H1 (cell line): Measurements from ENCODE around the gene EVPLL.
"Not testable (repeated sequence)": the region's sequence is repeated elsewhere in the genome, so short reads cannot be mapped to it uniquely, and the experiment has no call there.

Experiments used
- ATF2 ChIP-seq: IDR thresholded peaks from 2 replicates; pipeline ENCODE4 v1.6.1; 2012; ENCODE audit warnings: low read length, inconsistent platforms
- BRCA1 ChIP-seq: IDR thresholded peaks from 2 replicates; pipeline ENCODE4 v1.6.1; 2012; ENCODE audit warnings: low read depth, low read length, improper control_type of control experiment
- CREB1 ChIP-seq: IDR thresholded peaks from 2 replicates; pipeline ENCODE4 v1.6.1; 2012; ENCODE audit warnings: inconsistent platforms
- CTCF ChIP-seq, 3 experiments: IDR thresholded peaks; 1 replicate in 2 of 3; 2 replicates in 1 of 3; pipeline versions ENCODE4 v1.5.1 to v1.6.1; 2011; ENCODE audit warnings: low read length in 3 of 3, mild to moderate bottlenecking in 3 of 3, inconsistent platforms in 2 of 3, low read depth in 1 of 3, moderate library complexity in 1 of 3; ENCODE audit not compliant: insufficient read depth in 1 of 3; ENCODE audit errors: control extremely low read depth in 1 of 3
- EZH2 ChIP-seq: fragments of 200-600 bp; sonication (generic); IDR thresholded peaks from 2 replicates; pipeline ENCODE4 v1.7.1; 2012; ENCODE audit warnings: low read depth, mild to moderate bottlenecking, moderate library complexity, low read length, inconsistent platforms; ENCODE audit not compliant: severe bottlenecking
- JUN ChIP-seq: IDR thresholded peaks from 2 replicates; pipeline ENCODE4 v1.6.1; 2011; ENCODE audit warnings: low read depth, mild to moderate bottlenecking, improper control_type of control experiment, low read length
- JUND ChIP-seq: IDR thresholded peaks from 2 replicates; pipeline ENCODE4 v1.6.1; 2011; ENCODE audit warnings: mild to moderate bottlenecking, improper control_type of control experiment, low read length
- NRF1 ChIP-seq: IDR thresholded peaks from 2 replicates; pipeline ENCODE4 v1.6.1; 2011; ENCODE audit warnings: mild to moderate bottlenecking, low read depth, low read length, improper control_type of control experiment
- POLR2A ChIP-seq, 2 experiments: IDR thresholded peaks; 1 replicate in 1 of 2; 2 replicates in 1 of 2; pipeline ENCODE4 v1.6.1; 2011; ENCODE audit warnings: low read depth in 2 of 2, low read length in 2 of 2, mild to moderate bottlenecking in 2 of 2; ENCODE audit errors: control extremely low read depth in 1 of 2
- RAD21 ChIP-seq, 2 experiments: IDR thresholded peaks in 1 of 2; conservative IDR thresholded peaks in 1 of 2; 2 replicates each; pipeline ENCODE4 v1.6.1; 2011; ENCODE audit warnings: low read depth in 2 of 2, low read length in 2 of 2, improper control_type of control experiment in 1 of 2, inconsistent platforms in 1 of 2, mild to moderate bottlenecking in 1 of 2, moderate library complexity in 1 of 2
- SIX5 ChIP-seq: IDR thresholded peaks from 2 replicates; pipeline ENCODE4 v1.6.1; 2011; ENCODE audit warnings: mild to moderate bottlenecking, low read depth, low read length
- TCF12 ChIP-seq: IDR thresholded peaks from 2 replicates; pipeline ENCODE4 v1.6.1; 2011; ENCODE audit warnings: low read depth, mild to moderate bottlenecking, low read length

DNA sequence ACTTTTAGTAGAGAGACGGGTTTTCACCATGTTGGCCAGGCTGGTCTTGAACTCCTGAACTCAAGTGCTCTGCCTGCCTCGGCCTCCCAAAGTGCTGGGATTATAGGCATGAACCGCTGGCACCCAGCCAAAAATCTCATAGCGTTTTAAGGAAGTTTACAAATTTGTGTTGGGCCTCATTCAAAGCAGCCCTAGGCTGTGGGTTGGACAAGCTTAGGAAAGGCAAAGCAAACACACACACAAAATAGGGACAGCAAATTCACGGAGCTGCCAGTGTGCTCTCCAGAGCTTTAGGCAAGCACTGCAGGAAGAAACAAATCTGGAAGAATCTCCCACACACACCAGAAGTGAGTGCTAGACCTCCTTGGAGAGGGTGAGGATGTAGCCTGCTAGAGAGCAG is 25.6 kb downstream of the EVPLL start:
- TF ChIP-seq POLR2A (IDR thresholded peaks at IDR 0.05; ENCODE audit: control extremely low read depth in 1 of 2, low read depth in 2 of 2, low read length in 2 of 2); TCF12; CTCF (IDR thresholded peaks at IDR 0.05; ENCODE audit: control extremely low read depth in 1 of 3, insufficient read depth in 1 of 3, low read depth in 1 of 3, low read length in 3 of 3); JUN; CREB1; SIX5; EZH2; BRCA1; JUND; NRF1; RAD21 (IDR thresholded peaks at IDR 0.05 in 1 of 2, conservative IDR thresholded peaks at IDR 0.05 in 1 of 2; ENCODE audit: low read depth in 2 of 2, low read length in 2 of 2); ATF2: not testable (repeated sequence)
